T-helper 22 cell (primary cell): ENCODE measurements around the gene PPP1R7.

Experiments used
- DNase-seq: peaks from one replicate; pipeline ENCODE4 v3.0.0-alpha.2; 2020; ENCODE audit warnings: low read depth

Gene PPP1R7

DNA sequence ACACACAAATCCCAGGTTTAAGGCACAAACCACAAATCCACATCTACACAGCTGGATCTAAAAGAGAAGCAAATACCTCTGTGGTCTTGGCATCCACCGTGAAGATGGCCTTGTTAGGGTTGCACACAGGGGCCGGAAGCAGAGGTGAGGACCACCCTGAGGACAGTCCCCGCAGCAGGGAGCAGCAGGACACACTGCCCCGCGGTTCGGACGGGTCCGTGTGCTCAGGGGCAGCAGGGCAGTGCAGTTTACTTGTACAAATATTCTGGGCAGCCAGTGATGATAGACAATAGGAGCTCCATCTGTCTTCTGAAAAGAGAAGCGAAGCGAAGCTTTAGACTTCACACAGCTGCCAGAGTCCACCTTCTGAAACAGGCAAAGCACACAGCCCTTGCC lies 9.8 kb upstream of the PPP1R7 start:
- DNase-seq, result no peak

DNA sequence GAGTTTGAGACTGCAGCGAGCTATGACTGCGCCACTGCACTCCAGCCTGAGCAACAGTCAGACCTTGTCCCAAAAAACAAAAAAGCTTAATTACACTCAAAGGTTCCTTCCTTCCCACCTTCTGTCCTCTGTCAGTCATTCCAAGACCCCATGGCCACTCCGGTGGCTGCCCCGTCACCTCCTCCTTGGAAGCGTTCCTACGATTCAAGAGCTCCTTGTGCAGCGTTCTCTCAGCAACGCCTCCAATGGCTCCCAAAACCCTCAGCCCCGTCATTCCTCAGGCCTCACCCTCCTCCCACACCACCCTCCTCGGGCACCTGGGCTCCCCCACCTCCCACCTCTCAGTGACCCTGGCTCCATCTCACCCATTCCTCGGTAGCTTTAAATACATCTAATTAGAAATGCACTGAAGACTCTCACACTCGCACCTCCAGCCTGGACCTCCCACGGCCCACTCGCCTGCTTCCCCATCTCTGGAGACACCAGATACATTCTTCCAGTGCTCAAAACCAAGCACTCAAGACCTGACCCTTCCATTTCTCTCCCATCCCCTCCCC lies 9.0 kb upstream of the PPP1R7 start:
- DNase-seq, result no peak

DNA sequence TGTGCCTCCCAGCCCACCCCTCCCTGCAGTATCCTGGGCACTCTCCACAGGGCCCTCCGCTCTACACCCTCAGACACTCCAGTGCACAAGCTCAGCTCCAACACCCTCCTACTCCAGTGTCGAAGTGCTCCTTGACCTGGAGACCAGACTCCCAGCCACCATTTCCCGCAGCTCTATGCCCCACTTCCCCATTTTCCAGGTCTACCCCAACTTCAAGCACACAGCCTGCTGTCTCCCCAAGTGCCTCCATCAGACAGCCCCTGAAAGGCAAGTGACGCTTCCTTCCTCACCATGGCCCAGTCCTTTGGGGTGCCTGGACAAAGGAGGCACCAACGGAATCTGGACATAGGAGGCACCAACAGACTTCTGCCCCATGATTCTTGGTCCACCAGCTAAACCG lies 8.2 kb upstream of the PPP1R7 start:
- no peak for DNase-seq

DNA sequence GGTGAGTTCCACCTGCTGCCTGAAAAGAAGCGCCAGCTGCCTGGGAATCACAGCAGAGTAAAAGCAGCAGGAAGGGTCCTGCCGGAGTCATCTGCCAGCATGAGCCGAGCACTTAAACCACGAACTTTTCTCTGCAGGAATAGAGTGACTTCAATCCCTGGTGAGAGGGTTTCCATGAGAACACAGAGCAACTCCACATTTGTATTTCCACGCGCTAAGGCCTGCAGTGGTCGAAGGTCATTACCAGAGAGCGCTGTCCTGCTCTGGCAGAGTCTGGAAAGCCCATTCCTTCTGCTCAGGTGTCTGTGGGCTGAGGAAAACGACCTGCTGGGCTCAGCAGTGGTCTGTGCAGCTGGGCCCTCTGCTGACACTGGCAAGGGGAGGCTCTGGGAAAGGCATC lies 7.7 kb upstream of the PPP1R7 start:
- no peak for DNase-seq

DNA sequence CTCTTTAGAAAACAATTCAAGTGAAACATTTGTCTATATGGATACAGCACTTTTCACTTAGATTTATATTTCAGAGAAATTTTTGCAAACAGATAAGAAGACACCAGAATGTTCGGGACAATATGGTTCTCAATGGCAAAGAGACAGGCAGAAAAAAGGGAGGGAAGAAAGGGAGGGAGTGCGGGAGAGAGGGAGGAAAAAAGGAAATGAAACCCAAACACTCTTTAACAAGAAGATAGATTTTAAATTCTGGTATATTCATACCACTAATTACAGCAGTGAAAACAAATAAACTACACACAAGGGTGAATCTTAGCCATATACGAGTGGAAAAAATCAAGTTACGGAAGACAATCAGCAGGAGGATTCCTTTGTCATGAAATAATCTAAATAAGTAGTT lies 4.0 kb upstream of the PPP1R7 start:
- DNase-seq, result no peak

DNA sequence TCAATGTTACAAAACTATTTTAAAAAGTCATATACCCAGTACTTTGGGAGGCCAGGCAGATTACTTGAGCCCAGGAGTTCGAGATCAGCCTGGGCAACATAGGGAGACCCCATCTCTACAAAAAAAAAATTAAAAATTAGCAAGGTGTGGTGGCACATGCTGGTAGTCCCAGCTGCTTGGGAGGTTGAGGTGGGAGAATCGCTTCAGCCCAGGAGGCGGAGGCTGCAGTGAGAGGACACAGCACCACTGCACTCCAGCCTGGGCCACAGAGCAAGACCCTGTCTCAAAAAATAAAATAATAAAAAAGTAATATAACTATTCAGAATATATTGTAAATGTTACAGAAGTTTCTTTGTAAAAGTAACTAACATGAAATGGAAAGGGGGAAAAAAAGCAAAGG lies 2.9 kb upstream of the PPP1R7 start:
- DNase-seq, result no peak

DNA sequence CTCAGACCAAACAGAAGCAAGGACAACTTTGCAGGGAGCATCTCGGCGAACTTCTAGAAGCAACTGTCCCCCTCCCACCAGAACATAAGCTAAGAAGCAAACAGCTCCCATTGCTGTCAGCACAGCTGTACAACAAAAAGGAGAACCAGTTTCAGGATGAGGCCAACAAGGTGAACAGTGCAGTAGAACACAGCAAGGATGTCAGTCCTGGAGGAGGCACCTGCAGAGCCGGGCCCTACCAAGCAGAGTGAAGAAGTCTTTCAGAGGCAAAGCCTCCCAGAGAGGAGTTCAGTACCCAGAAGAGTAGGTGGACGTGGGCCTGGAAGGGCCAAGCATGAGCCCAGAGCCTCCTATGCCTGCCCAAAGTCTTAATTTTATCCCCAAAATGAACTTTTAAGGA lies 2.0 kb upstream of the PPP1R7 start:
- no peak for DNase-seq

DNA sequence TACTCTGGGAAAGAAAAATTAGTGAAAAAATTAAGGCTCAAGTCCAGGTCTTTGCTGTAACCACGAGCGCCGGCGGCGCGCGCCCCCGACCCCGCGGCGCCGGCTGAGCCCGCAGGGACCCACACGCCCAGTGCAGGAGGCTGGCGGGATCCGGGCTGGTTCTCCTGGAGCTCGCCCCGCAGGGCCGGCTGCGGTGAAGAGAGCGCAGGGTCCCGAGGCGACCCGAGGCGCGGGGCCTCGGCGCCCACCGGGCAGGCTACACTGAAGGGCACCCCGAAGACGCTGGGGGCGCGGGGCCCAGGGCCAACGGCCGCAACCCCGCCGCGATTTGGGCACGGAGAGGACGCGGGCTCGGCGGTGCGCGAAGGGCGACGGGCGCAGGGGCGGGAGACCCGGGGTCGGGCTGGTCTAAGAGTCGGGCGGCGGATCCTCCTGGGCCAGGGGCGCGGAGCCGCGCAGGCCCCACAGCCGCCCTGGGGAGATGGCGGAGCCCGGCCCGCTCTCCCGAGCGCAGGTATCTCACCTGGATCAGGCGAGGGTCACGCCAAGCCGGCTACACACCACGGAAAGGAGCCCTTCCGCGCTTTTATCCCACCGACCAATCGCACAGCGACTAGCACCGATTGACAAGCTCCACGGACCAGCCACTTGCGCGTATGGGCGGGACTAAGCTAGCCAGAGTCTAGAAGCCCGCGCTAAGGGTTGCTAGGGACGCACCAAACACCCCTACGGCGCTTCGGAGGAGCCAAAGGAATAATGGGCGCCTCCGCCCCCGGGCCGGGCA lies 1.2 kb upstream of the PPP1R7 start, which contains the start of gene PASK:
Gene PASK (minus strand): TSS at position 582 of the 784 bp plus-strand sequence. CDS start 6,440 bp downstream, outside the sequence.
- peak; percentile 92 for DNase-seq

DNA sequence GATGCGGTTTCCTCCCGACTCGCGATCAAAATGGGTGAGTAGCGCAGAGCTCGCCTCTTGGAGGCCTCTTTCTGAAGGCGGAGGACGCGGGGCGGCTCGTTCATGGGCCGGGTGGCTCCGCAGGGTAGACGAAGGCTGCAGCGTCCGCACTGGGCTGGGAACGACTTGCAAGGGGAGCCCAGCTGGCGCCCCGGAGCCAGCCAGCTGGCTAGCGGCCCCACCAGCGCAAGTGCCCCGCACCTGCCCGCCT lies 667 bp upstream of the PPP1R7 start:
- DNase-seq, result no peak

DNA sequence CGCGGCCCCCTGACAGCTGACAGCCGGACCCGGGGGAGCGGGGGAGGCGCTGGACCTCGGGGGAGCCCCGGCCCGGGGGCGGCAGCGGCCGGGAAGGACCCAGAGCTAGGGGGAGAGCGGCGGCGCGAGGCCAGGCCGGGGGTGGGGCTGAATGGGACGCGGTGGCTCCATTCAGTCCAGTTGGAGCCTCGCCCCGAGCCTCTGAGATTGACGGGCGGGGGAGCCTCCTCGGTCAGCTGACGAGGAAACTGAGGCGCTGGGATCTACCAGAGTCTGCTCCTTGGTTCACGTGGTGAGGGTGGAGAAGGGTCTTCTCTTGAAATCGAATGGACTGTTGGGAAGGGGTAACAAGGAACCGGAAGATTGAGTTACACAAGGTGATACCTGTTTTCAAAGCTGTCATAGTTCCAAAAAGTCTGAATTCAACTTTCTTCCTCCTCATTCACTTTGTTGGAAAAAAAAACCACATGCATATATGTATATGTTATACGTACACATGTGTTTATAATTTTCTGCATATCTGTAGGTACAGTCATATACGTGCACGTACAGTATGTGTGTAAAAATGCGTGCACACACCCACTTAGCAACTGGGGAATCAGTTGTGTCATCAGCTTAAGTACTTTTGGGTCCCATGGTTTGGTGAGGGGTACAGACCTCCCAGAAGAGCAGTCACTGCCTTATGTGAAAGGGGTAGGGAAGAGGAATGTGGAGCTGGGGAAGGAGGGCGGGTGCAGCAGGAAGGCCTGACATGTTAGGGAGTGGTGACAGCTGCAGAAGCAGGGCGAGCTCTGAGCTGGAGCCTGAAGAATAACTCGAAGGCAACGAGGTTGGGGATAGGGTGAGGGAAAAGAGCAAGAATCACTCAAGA lies 628 bp downstream of the PPP1R7 start:
- no peak for DNase-seq

DNA sequence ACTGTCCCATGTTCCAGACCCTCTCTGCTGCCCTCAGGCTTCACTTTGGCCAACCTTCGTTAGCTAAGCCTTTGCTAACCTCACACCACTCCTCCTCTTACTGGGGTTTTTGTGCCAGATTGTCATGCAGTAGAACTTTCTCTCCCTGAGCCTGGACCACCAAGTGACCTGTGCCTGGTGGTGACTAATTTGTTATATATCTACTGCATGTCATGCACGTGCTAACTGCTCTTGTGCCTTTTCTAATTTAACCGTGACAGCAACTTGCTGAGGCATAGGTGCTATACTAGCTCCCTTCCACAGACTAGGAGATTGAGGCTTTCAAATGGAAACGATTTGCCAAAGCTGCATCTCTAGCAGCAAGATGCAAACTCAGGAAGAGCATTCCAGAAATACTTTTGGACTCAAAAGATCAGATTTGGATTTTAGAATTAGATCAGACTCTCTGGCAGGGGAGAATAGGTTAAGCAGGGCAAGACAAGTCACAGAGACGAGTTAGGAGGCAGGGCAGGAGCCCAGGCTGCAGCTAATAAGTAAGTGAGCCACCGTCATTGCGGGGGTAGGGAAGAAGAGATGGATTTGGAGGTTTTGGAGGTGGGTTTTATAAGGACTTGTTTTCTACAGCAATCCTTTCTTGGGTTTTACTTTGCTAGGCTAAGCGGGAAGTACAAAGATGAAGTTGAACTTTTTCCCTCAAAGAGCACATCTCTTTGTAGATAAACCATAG lies 1.8 kb downstream of the PPP1R7 start:
- no peak for DNase-seq

DNA sequence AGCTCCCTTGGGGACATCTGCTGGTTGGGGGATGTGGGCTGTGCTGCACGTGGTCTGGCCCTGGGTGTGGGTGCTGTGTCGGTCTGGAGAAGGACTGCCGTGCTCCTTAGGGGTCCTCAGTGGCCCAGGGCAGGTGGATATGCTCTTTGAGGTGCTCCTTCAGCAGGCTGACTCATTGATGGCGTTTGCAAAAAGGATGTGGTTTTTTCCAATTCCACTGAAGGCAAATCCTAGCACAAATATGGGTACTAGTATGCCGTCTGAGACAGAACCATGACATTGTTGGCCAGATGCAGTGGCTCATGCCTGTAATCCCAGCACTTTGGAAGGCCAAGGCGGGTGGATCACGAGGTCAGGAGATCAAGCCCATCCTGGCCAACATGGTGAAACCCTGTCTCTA lies 3.3 kb downstream of the PPP1R7 start:
- no peak for DNase-seq

DNA sequence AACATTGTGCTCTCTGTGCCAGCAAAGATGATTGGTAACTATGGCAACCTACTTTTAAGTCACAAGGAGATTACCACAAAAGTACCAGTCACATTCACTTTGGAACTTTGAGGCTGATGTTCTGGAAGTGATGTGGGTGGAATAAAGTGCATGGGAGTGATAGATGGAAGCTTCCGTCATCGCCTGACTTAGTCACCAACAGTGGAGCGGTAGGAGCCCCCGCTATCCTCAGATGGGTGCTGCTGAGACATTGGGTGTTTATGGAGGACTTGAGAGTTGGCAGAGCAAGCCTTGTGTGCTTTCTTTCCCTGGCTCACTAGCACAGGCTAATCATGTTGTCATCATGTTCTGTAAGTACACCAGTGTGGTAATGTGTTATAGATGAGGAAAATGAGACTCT lies 4.6 kb downstream of the PPP1R7 start:
- no peak for DNase-seq

DNA sequence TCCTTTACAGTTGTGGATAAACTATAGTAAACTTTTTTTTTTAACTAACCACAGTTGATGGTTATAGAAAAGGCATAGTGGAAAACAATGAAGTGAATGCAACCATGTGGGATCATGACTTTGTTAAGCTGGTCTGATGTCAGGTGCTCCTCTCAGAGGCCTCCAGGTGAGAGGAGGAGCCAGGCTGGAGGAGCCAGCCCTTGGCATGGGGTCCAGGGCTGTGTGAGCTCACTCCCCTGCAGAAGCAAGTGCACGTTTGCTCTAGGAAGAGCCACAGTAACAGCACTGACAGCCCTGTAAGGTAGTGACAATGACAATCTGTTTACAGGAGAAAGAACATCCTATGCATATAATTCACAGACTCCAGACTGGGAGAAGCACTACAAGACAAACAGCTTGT lies 5.7 kb downstream of the PPP1R7 start:
- DNase-seq, result no peak

DNA sequence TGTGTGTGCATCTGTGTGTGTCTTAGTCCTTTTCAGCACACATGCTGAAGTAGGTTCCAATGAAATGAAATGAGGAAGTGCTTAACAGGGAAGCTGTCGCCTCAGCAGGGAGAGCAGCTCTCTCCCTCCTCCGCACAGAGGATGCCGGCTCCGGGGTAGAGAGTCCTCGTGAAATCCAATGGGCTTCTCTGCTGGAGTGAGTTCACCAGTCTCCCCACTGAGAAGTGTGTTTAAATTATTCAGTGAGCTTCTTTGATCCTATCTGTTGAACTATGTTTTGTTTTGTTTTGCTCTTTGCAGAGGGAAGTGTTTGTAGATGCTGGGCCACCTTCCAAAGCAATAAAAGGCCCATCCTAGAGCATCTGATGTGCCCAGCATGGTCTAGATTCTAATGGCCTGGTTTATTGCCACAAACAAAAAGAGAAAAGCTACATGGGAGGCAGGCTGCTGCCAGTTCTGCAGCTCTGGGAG lies 6.7 kb downstream of the PPP1R7 start:
- DNase-seq, result no peak

DNA sequence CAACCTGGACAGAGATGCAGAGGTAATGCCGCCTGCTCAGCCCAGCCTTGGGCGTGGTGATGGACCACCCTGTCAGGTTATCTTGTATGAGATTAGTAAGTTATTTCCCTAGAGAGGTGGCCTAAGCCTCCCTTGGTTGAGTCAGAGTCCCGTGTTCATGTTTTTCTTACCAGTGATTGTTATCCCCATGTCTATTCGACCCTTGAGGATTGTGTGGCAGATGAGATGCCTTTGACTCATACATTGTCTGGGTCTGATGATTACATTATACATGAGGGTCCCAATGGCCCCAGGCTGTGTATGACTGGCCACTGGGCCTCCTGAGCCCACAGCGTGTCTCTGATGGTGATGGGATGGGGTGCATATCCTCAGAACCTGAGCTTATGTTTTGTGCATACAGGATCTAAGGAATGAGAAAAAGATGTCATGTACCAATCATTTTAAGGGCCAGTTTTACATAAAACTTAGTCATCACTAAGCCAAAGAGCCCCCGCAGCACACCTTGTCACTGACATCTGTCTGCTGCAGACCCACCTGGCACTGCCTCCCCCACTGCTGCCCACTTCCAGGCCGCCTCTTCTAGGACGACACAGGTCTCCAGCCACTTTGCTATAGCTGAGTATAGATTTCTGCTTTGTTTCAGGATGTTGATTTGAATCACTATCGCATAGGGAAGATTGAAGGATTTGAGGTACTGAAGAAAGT lies 7.7 kb downstream of the PPP1R7 start:
- no peak for DNase-seq

DNA sequence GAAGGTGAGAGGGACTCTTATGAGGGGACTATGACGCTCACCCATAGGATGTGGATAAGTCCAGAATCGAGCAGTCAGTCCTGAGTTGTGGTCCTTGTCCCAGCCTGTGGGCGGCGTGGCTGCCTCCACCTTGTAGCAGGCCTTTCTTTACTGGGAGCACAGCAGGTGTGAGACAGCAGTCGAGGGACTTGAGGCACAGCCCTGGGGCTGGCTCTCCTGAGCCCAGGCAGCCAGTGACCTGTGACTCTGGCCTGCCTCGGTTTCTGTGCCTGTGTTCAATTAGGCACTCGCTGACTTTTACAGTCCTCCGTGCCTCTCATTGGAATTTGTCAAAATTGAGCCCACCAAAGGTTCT lies 8.3 kb downstream of the PPP1R7 start:
- no peak for DNase-seq

DNA sequence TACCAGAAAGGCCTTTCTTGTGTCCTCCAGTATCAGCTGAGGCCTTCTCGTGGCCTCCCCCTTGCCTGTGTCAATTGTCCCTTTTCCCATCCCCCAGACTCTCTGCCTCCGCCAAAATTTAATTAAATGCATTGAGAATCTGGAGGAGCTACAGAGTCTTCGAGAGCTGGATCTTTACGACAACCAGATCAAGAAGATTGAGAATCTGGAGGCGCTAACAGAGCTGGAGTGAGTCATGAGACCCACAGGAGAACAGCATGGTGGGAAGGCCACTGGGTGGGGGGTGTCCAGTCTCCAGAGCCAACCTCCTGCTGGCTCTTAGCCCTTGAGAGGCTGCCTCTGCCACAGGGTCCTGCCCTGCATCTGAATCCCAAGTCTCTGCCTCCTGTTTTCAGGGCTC lies 8.8 kb downstream of the PPP1R7 start:
- DNase-seq, result no peak

DNA sequence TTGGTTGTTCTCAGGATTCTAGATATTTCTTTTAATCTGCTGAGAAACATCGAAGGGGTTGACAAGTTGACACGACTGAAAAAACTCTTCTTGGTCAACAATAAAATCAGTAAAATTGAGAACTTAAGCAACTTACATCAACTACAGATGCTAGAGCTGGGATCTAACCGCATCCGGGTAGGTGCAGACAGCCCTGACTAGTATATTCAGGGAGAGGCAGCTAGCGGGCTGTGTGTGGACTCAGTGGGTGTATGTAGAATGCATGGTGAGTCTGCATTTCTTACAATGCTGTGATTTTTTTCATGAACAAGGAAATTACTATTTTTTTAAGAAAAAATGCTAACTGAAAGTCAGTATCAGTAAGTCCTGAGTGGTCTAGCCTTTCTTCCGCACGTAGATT lies 10.1 kb downstream of the PPP1R7 start:
- DNase-seq, result no peak

DNA sequence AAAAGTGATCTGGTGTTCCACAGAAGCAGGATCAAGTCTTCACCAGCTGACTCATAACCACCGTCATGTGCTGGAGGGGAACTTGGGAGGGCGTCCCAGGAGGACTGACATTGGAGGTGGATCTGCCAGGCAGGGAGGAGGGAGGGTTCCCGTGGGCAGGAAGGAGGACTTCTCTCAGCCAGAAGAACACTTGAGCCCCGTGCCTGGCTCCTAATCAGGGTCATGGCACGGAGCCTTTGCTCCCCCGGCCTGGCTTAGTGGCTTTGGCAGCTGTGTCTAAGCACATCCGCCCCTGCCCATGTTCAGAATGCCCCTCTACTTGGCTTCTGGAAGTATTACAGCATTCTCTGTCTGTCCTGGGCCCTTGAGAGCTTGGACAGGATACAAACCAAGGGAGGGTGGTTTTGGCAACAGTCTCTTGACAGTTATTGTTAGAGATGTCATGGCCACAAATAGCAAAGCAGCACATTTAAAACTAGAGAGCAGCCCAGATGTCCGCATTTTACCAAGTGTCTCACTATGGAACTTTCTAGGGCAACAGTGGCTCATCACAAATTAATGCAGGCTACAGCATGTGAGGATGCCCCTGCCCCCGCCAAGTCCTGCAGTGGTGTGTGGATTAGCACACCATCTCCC lies 11.5 kb downstream of the PPP1R7 start:
- DNase-seq, result no peak

DNA sequence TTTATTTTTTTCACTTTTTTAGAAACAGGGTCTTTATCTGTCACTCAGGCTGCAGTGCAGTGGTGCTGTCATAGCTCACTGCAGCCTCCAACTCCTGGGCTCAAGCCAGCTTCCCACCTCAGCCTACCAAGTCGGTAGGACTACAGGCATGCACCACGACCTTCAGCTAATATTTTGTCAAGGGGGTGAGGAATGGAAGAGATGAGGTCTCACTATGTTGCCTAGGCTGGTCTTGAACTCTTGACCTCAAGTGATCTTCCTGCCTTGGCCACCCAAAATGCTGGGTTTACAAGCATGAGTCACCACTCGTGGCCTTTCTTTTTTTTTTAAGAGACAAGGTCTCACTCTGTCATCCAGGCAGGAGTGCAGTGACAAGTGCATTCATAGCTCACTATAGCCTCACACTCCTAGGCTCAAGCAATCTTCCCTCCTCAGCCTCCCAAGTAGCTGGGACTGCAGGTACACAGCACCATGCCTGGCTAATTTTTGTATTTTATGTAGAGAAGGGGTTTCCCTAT lies 13.4 kb downstream of the PPP1R7 start:
- no peak for DNase-seq
